ENCODE measurements around the gene PTPRO. TPM values are rescaled to one million over a fixed set of nuclear protein-coding genes. Genes with fewer than 3 reads are reported as not detected.

Gene PTPRO
- total RNA-seq = 85.1 TPM

DNA sequence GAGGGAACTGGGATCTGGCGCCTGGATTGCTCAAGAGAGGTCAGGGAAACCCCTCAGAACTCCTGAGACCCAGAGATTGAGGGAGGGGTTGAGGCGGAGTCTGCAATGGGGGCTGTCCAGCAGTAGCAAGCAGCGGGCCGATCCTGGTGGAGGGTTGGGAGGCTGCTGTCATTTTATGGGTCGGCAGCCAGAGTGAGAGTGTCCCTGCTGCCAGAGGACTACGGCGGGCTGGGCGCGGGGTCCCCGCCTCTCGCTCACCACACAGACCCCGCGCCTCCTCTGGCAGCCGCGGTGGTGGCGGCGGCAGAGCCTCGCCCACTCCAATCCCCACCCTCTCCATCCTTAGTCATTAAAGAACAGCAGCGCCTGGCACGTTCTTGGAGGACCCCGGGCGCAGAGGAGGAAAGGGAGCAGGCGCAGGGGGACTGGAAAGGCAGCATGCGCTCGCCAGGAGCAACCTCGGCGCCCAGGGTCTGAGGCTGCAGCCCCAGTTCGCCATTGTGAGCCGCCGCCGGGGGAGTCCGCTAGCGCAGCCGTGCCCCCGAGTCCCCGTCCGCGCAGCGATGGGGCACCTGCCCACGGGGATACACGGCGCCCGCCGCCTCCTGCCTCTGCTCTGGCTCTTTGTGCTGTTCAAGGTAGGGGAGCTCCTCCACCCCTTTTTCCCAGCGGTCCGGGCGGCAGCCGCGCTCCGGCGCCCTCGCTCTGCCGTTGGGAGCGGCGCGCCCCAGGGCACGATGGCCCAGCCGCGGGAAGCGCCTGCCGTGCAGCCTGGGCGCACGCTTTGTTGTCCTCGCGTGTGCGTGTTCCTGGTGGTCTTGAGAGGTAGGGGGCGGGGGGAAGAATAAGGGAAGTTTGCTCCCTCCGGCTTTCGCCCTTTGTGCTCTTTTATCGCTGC is at the start of gene PTPRO:
Gene PTPRO, plus strand, starts transcription at position 345 of the 898 bp plus-strand sequence.

Other genes starting within 250 kb of the PTPRO start
- 40.5 TPM for gene RERG, start 101.1 kb upstream of the PTPRO start, total RNA-seq